GM19025 (cell line): ENCODE data around the gene KSR1.
"Not testable (repeated sequence)": the region's sequence is repeated elsewhere in the genome, so short reads cannot be mapped to it uniquely, and the experiment has no call there.

Source experiments
- ATAC-seq: cut with Tn5 transposase; IDR thresholded peaks from one replicate; pipeline ENCODE4 v1.9.1; 2021; ENCODE audit warnings: mild to moderate bottlenecking, low read depth, moderate library complexity; ENCODE audit not compliant: unreplicated experiment

Gene KSR1

GRCh38 chr17:27644586-27644985 is 188.3 kb downstream of the KSR1 start:
- no peak for ATAC-seq

GRCh38 chr17:27645621-27646020 is 189.4 kb downstream of the KSR1 start:
- not testable (repeated sequence) for ATAC-seq

GRCh38 chr17:27646232-27646631 is 190.0 kb downstream of the KSR1 start:
- ATAC-seq: no peak

GRCh38 chr17:27647765-27648164 is 191.5 kb downstream of the KSR1 start:
- no peak for ATAC-seq

- ATAC-seq: not testable (repeated sequence)
Observed at GRCh38 chr17:27649111-27649571, 192.9 kb downstream of the KSR1 start.

GRCh38 chr17:27649929-27650328 is 193.7 kb downstream of the KSR1 start:
- no peak for ATAC-seq

GRCh38 chr17:27650836-27651235 is 194.6 kb downstream of the KSR1 start:
- ATAC-seq: no peak

GRCh38 chr17:27651411-27652345 is 195.4 kb downstream of the KSR1 start:
- no peak for ATAC-seq

- ATAC-seq: not testable (repeated sequence)
Observed at GRCh38 chr17:27653449-27653971, 197.3 kb downstream of the KSR1 start.

- no peak for ATAC-seq
Observed at GRCh38 chr17:27654136-27654535, 197.9 kb downstream of the KSR1 start.

- peak; percentile 72 for ATAC-seq
Observed at GRCh38 chr17:27654654-27655524, 198.6 kb downstream of the KSR1 start.

GRCh38 chr17:27655525-27656111 is 199.4 kb downstream of the KSR1 start:
- not testable (repeated sequence) for ATAC-seq

GRCh38 chr17:27656620-27657019 is 200.4 kb downstream of the KSR1 start:
- ATAC-seq: not testable (repeated sequence)

GRCh38 chr17:27657620-27658019 is 201.4 kb downstream of the KSR1 start:
- no peak for ATAC-seq

- ATAC-seq: no peak
Observed at GRCh38 chr17:27659683-27660082, 203.4 kb downstream of the KSR1 start.

GRCh38 chr17:27660436-27660835 is 204.2 kb downstream of the KSR1 start:
- no peak for ATAC-seq

GRCh38 chr17:27663936-27664605 is 207.8 kb downstream of the KSR1 start:
- ATAC-seq: no peak

GRCh38 chr17:27664606-27664965 is 208.3 kb downstream of the KSR1 start:
- ATAC-seq: no peak

GRCh38 chr17:27665549-27665948 is 209.3 kb downstream of the KSR1 start:
- ATAC-seq: no peak

- ATAC-seq: not testable (repeated sequence)
Observed at GRCh38 chr17:27666270-27666669, 210.0 kb downstream of the KSR1 start.
